GM12892 (cell line): Measurements from ENCODE around the gene IGSF5.

ENCODE experiments used
- POLR2A ChIP-seq: IDR thresholded peaks from 2 replicates; pipeline ENCODE4 v1.6.1; 2011; ENCODE audit warnings: low read depth, low read length, control low read depth
- POLR2AphosphoS5 ChIP-seq: IDR thresholded peaks from 2 replicates; pipeline ENCODE4 v1.6.1; 2011; ENCODE audit warnings: low read depth, low read length, control low read depth

- TF ChIP-seq POLR2AphosphoS5 = no peak
- TF ChIP-seq POLR2A = no peak
Observed at GRCh38 chr21:39696196-39696595, 48.8 kb upstream of the IGSF5 start.
